ENCODE results near the gene DAW1. TPM values are rescaled to one million over a fixed set of nuclear protein-coding genes. Genes with fewer than 3 reads are reported as not detected.

The DAW1 gene
- total and polyA plus RNA-seq, 2 donors (not counting 1 experiment from before 2014, with no cell fraction given), result 0.11 TPM; not detected in 1

DNA sequence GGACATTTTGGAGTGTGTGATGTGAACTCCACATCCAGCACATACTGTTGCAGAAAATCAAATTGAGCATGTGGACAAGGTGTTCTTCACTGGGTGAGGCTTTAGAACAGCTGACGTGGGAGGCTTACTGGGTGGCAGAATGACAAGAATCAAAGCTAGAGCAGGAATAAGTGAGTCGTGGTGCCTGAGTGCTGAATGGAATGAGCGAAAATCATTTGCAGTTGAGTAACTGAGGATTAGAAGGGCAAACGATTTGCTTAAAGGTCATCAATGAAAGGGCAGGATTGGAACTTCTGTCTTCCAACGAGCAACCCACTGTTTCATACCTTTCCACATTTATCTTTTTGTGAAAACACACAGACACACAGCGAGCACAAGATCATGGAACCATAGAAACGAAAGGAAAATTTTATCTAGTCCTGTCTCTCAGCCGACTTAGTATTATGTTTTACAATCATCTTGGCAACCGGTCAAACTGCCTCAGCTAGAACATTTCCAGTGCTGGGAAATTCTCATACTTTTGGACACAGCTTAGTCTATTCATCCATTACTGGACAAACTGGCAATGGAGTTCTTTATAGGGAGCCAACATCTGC is 7.2 kb upstream of the DAW1 start:
- H3K4me2 ChIP-seq (ENCODE audit: extremely low read depth, insufficient read depth, low read length), result no peak overlapping the region
- H2AFZ ChIP-seq (ENCODE audit: low read length), result no peak overlapping the region
- no peaks in the 10 kb centered on the region for H3K36me3 ChIP-seq (ENCODE audit: control insufficient read depth, insufficient read depth, low read length)

DNA sequence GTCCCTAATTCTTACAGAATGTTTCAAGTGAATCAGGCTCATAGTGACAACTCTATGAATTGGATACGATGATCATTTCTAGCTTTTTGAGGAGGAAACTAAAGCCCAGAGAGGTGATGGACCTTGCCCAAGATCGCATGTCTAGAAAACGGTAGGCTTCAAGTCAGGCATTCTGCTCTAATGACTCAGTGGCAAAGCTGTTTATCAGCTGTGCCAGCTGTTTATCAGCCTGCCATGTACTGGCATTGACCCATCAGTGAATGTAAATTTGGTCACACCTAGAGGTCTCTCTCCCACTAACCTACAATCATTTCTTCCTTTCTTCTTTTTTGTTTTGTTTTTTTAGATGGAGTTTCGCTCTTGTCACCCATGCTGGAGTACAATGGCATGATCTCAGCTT is 6.1 kb upstream of the DAW1 start:
- Histone ChIP-seq H4K20me1 (ENCODE audit: control insufficient read depth, extremely low read depth, insufficient read depth, low read length) (no peaks in the 10 kb centered on the region), H2AFZ (ENCODE audit: low read length) (no peak overlapping the region), H3K9ac (ENCODE audit: insufficient read depth, low read length) (no peak overlapping the region), H3K4me3 (replicated peaks in 1 of 4; ENCODE audit: control extremely low read depth in 1 of 4, insufficient read depth in 1 of 4, low read depth in 3 of 4, low read length in 4 of 4) (no peak overlapping the region), H3K36me3 (ENCODE audit: control insufficient read depth, insufficient read depth, low read length) (no peaks in the 10 kb centered on the region), H3K27ac (ENCODE audit: insufficient read depth, low read length) (no peak overlapping the region), H3K4me2 (ENCODE audit: extremely low read depth, insufficient read depth, low read length) (no peak overlapping the region), H3K79me2 (ENCODE audit: control insufficient read depth, insufficient read depth, low read length) (no peaks in the 10 kb centered on the region), H3K9me3 (ENCODE audit: control insufficient read depth, insufficient read depth, low read depth, low read length) (no peaks in the 10 kb centered on the region), H3K27me3 (ENCODE audit: control insufficient read depth, insufficient read depth, low read length) (no peaks in the 10 kb centered on the region), H3K4me1 (ENCODE audit: control insufficient read depth, extremely low read depth, insufficient read depth, low read length) (peaks cover 10% of the 10 kb centered on the region)
- no peak for DNase-seq (ENCODE audit: low read depth in 2 of 2)
- TF ChIP-seq, protein P1, sequence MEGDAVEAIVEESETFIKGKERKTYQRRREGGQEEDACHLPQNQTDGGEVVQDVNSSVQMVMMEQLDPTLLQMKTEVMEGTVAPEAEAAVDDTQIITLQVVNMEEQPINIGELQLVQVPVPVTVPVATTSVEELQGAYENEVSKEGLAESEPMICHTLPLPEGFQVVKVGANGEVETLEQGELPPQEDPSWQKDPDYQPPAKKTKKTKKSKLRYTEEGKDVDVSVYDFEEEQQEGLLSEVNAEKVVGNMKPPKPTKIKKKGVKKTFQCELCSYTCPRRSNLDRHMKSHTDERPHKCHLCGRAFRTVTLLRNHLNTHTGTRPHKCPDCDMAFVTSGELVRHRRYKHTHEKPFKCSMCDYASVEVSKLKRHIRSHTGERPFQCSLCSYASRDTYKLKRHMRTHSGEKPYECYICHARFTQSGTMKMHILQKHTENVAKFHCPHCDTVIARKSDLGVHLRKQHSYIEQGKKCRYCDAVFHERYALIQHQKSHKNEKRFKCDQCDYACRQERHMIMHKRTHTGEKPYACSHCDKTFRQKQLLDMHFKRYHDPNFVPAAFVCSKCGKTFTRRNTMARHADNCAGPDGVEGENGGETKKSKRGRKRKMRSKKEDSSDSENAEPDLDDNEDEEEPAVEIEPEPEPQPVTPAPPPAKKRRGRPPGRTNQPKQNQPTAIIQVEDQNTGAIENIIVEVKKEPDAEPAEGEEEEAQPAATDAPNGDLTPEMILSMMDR (conservative IDR thresholded peaks at IDR 0.05 in 1 of 2, IDR thresholded peaks at IDR 0.05 in 1 of 2; ENCODE audit: low read depth in 1 of 2, low read length in 2 of 2), result no peak
- no peak for TF ChIP-seq EZH2 (IDR thresholded peaks at IDR 0.05; ENCODE audit: low read length, missing control alignments)

More for the DNA sequence above, 7.2 kb upstream of the DAW1 start:
- no peaks in the 10 kb centered on the region for H4K20me1 ChIP-seq (ENCODE audit: control insufficient read depth, extremely low read depth, insufficient read depth, low read length)
- no peaks in the 10 kb centered on the region for H3K27me3 ChIP-seq (ENCODE audit: control insufficient read depth, insufficient read depth, low read length)
- peaks cover 10% of the 10 kb centered on the region for H3K4me1 ChIP-seq (ENCODE audit: control insufficient read depth, extremely low read depth, insufficient read depth, low read length)
- H3K27ac ChIP-seq (ENCODE audit: insufficient read depth, low read length), result no peak overlapping the region
- peak; percentile 56 to 78 for DNase-seq (ENCODE audit: low read depth in 2 of 2)
- no peaks in the 10 kb centered on the region for H3K9me3 ChIP-seq (ENCODE audit: control insufficient read depth, insufficient read depth, low read depth, low read length)
- no peak overlapping the region for H3K9ac ChIP-seq (ENCODE audit: insufficient read depth, low read length)
- no peak for TF ChIP-seq EZH2 (IDR thresholded peaks at IDR 0.05; ENCODE audit: low read length, missing control alignments)
- TF ChIP-seq, protein P1 (conservative IDR thresholded peaks at IDR 0.05 in 1 of 2, IDR thresholded peaks at IDR 0.05 in 1 of 2; ENCODE audit: low read depth in 1 of 2, low read length in 2 of 2), result no peak
- no peak overlapping the region for H3K4me3 ChIP-seq (replicated peaks in 1 of 4; ENCODE audit: control extremely low read depth in 1 of 4, insufficient read depth in 1 of 4, low read depth in 3 of 4, low read length in 4 of 4)
- no peaks in the 10 kb centered on the region for H3K79me2 ChIP-seq (ENCODE audit: control insufficient read depth, insufficient read depth, low read length)

DNA sequence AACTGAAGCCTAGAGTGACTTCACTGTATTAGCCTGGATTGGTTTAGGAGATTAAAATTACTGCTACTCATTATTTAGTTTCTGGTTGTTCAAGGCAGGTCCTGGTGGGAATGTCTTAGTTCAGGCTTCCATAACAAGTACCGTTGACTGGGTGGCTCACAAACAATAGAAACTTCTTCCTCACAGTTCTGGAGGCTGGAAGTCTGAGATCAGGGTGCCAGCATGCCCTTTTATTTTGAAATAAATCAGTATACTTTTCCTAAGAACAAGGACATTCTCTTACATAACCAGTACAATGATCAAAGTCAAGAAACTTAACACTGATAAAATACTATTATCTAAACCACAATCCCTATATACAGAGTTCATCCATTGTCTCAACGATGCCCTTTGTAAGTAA is 4.0 kb upstream of the DAW1 start:
- H3K27me3 ChIP-seq (ENCODE audit: control insufficient read depth, insufficient read depth, low read length), result no peaks in the 10 kb centered on the region
- no peak overlapping the region for H3K4me2 ChIP-seq (ENCODE audit: extremely low read depth, insufficient read depth, low read length)
- peaks cover 14% of the 10 kb centered on the region for H3K4me1 ChIP-seq (ENCODE audit: control insufficient read depth, extremely low read depth, insufficient read depth, low read length)
- H3K27ac ChIP-seq (ENCODE audit: insufficient read depth, low read length), result no peak overlapping the region
- H3K9me3 ChIP-seq (ENCODE audit: control insufficient read depth, insufficient read depth, low read depth, low read length), result no peaks in the 10 kb centered on the region
- H2AFZ ChIP-seq (ENCODE audit: low read length), result no peak overlapping the region
- no peaks in the 10 kb centered on the region for H4K20me1 ChIP-seq (ENCODE audit: control insufficient read depth, extremely low read depth, insufficient read depth, low read length)
- H3K4me3 ChIP-seq (replicated peaks in 1 of 4; ENCODE audit: control extremely low read depth in 1 of 4, insufficient read depth in 1 of 4, low read depth in 3 of 4, low read length in 4 of 4), result no peak overlapping the region
- H3K79me2 ChIP-seq (ENCODE audit: control insufficient read depth, insufficient read depth, low read length), result no peaks in the 10 kb centered on the region
- H3K9ac ChIP-seq (ENCODE audit: insufficient read depth, low read length), result no peak overlapping the region
- DNase-seq (ENCODE audit: low read depth in 2 of 2), result no peak
- TF ChIP-seq EZH2 (IDR thresholded peaks at IDR 0.05; ENCODE audit: low read length, missing control alignments), result no peak
- TF ChIP-seq, protein P1 (conservative IDR thresholded peaks at IDR 0.05 in 1 of 2, IDR thresholded peaks at IDR 0.05 in 1 of 2; ENCODE audit: low read depth in 1 of 2, low read length in 2 of 2), result no peak
- no peaks in the 10 kb centered on the region for H3K36me3 ChIP-seq (ENCODE audit: control insufficient read depth, insufficient read depth, low read length)
